A549 (cell line): Measurements from ENCODE around the gene TFCP2. TPM values are rescaled to one million over a fixed set of nuclear protein-coding genes. Genes with fewer than 3 reads are reported as not detected.

Experiments used
- ATAC-seq, 2 experiments: fragments of 200-7000 bp in 1 of 2; fragments of >200 bp in 1 of 2; cut with Nextera tagmentation in 1 of 2; cut with Tn5 transposase in 1 of 2; 3 replicates each; pipeline versions ENCODE4 v1.8.0 to v1.9.1; 2018 to 2020; ENCODE audit warnings: mild to moderate bottlenecking in 1 of 2, moderate library complexity in 1 of 2
- CTCF ChIA-PET: fragments of 300-600 bp; sonication (Branson Sonifier 250); formaldehyde crosslinking; extraction: SDS; loops from one replicate; lab custom pipeline; 2021; ENCODE audit warnings: antibody characterized with exemption, inconsistent platforms; lab: Yijun Ruan, JAX
- POLR2A ChIA-PET: fragments of 350-600 bp; formaldehyde crosslinking; extraction: SDS; loops from one replicate; lab custom pipeline; 2021; ENCODE audit warnings: antibody characterized with exemption, inconsistent platforms; lab: Yijun Ruan, JAX
- DNase-seq, 2 experiments: peaks; one replicate each; pipeline versions ENCODE4 v3.0.0 to v3.0.0-alpha.2; 2011 to 2016; ENCODE audit warnings: low read depth in 1 of 2, low spot score in 1 of 2
- FAIRE-seq: peaks from 2 replicates; lab custom pipeline; 2011; peaks lifted over from hg19 to GRCh38; lab: Jason Lieb, UNC
- H3K27ac ChIP-seq, 2 experiments: fragments of >200 bp; sonication (Bioruptor Twin); formaldehyde crosslinking; 3 replicates each; pipeline ENCODE4 v1.5.1; 2016 to 2017
- H3K4me1 ChIP-seq: fragments of >200 bp; sonication (Bioruptor Twin); formaldehyde crosslinking; 3 replicates; pipeline ENCODE4 v1.6.1; 2016
- H3K4me2 ChIP-seq: fragments of >200 bp; sonication (Bioruptor Twin); formaldehyde crosslinking; 3 replicates; pipeline ENCODE4 v1.6.1; 2016
- H3K4me3 ChIP-seq: fragments of >200 bp; sonication (Bioruptor Twin); formaldehyde crosslinking; 3 replicates; pipeline ENCODE4 v1.5.1; 2016
- H3K9me3 ChIP-seq: fragments of >200 bp; sonication (Bioruptor Twin); formaldehyde crosslinking; 3 replicates; pipeline ENCODE4 v1.6.1; 2016
- BHLHE40 ChIP-seq: IDR thresholded peaks from 2 replicates; pipeline ENCODE4 v1.6.1; 2012; ENCODE audit warnings: low read depth, low read length, inconsistent platforms
- CBX8 ChIP-seq: fragments of 200-600 bp; sonication (generic); IDR thresholded peaks from 2 replicates; pipeline ENCODE4 v1.6.1; 2016
- CTCF ChIP-seq: fragments of >200 bp; sonication (Bioruptor Twin); formaldehyde crosslinking; IDR thresholded peaks from 3 replicates; pipeline ENCODE4 v1.5.1; 2016
- EP300 ChIP-seq, 2 experiments: fragments of >200 bp; sonication (Bioruptor Twin); formaldehyde crosslinking; IDR thresholded peaks; 2 replicates in 1 of 2; 3 replicates in 1 of 2; pipeline ENCODE4 v1.6.1; 2016 to 2017
- FOSB ChIP-seq: fragments of 250-450 bp; sonication (Bioruptor Pico); IDR thresholded peaks from 2 replicates; pipeline ENCODE4 v1.5.0; 2020; ENCODE audit warnings: mild to moderate bottlenecking, moderate library complexity
- GATA3 ChIP-seq: IDR thresholded peaks from 2 replicates; pipeline ENCODE4 v1.6.1; 2012; ENCODE audit warnings: borderline replicate concordance
- HOXA7 ChIP-seq: fragments of 250-450 bp; sonication (Bioruptor Pico); IDR thresholded peaks from 2 replicates; pipeline ENCODE4 v1.5.0; 2020; ENCODE audit warnings: mild to moderate bottlenecking, moderate library complexity
- HOXB5 ChIP-seq: fragments of 250-450 bp; sonication (Bioruptor Pico); IDR thresholded peaks from 2 replicates; pipeline ENCODE4 v1.5.0; 2020; ENCODE audit warnings: mild to moderate bottlenecking, moderate library complexity
- JUN ChIP-seq, 2 experiments: fragments of >200 bp; sonication (Bioruptor Twin); formaldehyde crosslinking; IDR thresholded peaks; 2 replicates in 1 of 2; 3 replicates in 1 of 2; pipeline ENCODE4 v1.6.1; 2016 to 2017
- KDM1A ChIP-seq: fragments of 200-600 bp; sonication (generic); IDR thresholded peaks from 2 replicates; pipeline ENCODE4 v1.6.1; 2016; ENCODE audit warnings: low read depth, mild to moderate bottlenecking
- KDM5A ChIP-seq: fragments of 200-600 bp; sonication (generic); IDR thresholded peaks from 2 replicates; pipeline ENCODE4 v1.6.1; 2016; ENCODE audit warnings: antibody characterized with exemption, mild to moderate bottlenecking
- MAZ ChIP-seq: fragments of 150-350 bp; IDR thresholded peaks from 2 replicates; pipeline ENCODE4 v1.6.1; 2014; ENCODE audit warnings: antibody characterized with exemption, low read depth, low read length, borderline replicate concordance
- MYC ChIP-seq: IDR thresholded peaks from 2 replicates; pipeline ENCODE4 v1.6.1; 2012; ENCODE audit warnings: mild to moderate bottlenecking, inconsistent platforms, low read length, improper control_type of control experiment, borderline replicate concordance
- NFE2L2 ChIP-seq: fragments of 150-350 bp; conservative IDR thresholded peaks from 2 replicates; pipeline ENCODE4 v1.6.1; 2014; ENCODE audit warnings: low read length
- NPAS2 ChIP-seq: fragments of 250-450 bp; sonication (Bioruptor Pico); IDR thresholded peaks from 2 replicates; pipeline ENCODE4 v1.8.0; 2022; ENCODE audit warnings: mild to moderate bottlenecking, moderate library complexity, borderline replicate concordance
- PBX3 ChIP-seq: IDR thresholded peaks from 2 replicates; pipeline ENCODE4 v1.6.1; 2012
- PHF8 ChIP-seq: fragments of 200-600 bp; sonication (generic); IDR thresholded peaks from 2 replicates; pipeline ENCODE4 v1.6.1; 2016; ENCODE audit warnings: low read depth, mild to moderate bottlenecking, antibody characterized with exemption, moderate library complexity, borderline replicate concordance
- POLR2AphosphoS2 ChIP-seq: conservative IDR thresholded peaks from 2 replicates; pipeline ENCODE4 v1.6.1; 2012; ENCODE audit warnings: low read length, improper control_type of control experiment, inconsistent platforms
- RAD21 ChIP-seq, 2 experiments: fragments of >200 bp in 1 of 2; sonication (Bioruptor Twin) in 1 of 2; formaldehyde crosslinking in 1 of 2; IDR thresholded peaks in 1 of 2; conservative IDR thresholded peaks in 1 of 2; 2 replicates in 1 of 2; 3 replicates in 1 of 2; pipeline ENCODE4 v1.6.1; 2012 to 2018; ENCODE audit warnings: inconsistent platforms in 1 of 2
- SREBF2 ChIP-seq: fragments of 450-650 bp; IDR thresholded peaks from 2 replicates; pipeline ENCODE4 v1.6.1; 2014; ENCODE audit warnings: mild to moderate bottlenecking, moderate library complexity
- TFCP2L1 ChIP-seq: fragments of 250-450 bp; sonication (Bioruptor Pico); IDR thresholded peaks from 2 replicates; pipeline ENCODE4 v1.5.0; 2021; ENCODE audit warnings: mild to moderate bottlenecking
- USF2 ChIP-seq: fragments of 450-650 bp; IDR thresholded peaks from 2 replicates; pipeline ENCODE4 v1.6.1; 2014; ENCODE audit warnings: antibody characterized with exemption
- ZSCAN20 ChIP-seq: fragments of 250-450 bp; sonication (Bioruptor Pico); IDR thresholded peaks from 2 replicates; pipeline ENCODE4 v1.8.0; 2022; ENCODE audit warnings: mild to moderate bottlenecking, moderate library complexity
- WGBS: methylation state at CpG from one replicate; pipeline ENCODE4 v1.1.6; 2017; ENCODE audit errors: missing lambda C conversion rate; 5-methylcytosine and 5-hydroxymethylcytosine counted together
- polyA plus RNA-seq, 4 experiments: library from polyadenylated mRNA; depleted of rRNA in 3 of 4; stranded (reverse); fragments of >200 nt; fragmentation: RNase III in 1 of 4; extraction: RNeasy Plus Mini Kit Qiagen cat#74134 plus additional on column Dnase treatment in 1 of 4; gene quantifications; 2 replicates in 3 of 4; 3 replicates in 1 of 4; pipeline ENCODE4 v1.2.3, GENCODE V29; 2011 to 2017
- TF ChIP-seq, protein P1 (sequence below): fragments of 250-450 bp; sonication (Bioruptor Pico); IDR thresholded peaks from 2 replicates; pipeline ENCODE4 v1.5.0; 2021; ENCODE audit warnings: mild to moderate bottlenecking, moderate library complexity, borderline replicate concordance

Gene TFCP2
- polyA plus RNA-seq, 2 of the 4 experiments (the other 2 are of a cell fraction): 18.7 to 39.8 TPM

- TF ChIP-seq NFE2L2: no peak
- peak; percentile 79; the same call in 1 of the 2 replicates for TF ChIP-seq PBX3
- no peak for TF ChIP-seq POLR2AphosphoS2
- TF ChIP-seq EP300 (IDR thresholded peaks at IDR 0.05): no peak
- peak; percentile 99 for TF ChIP-seq PHF8
- TF ChIP-seq BHLHE40: no peak
- no peak for TF ChIP-seq FOSB
- no peak for TF ChIP-seq SREBF2
- no peak for TF ChIP-seq GATA3
- TF ChIP-seq KDM5A: no peak
- TF ChIP-seq CTCF: no peak
- TF ChIP-seq JUN (IDR thresholded peaks at IDR 0.05): peak; percentile 95 to 98; a peak in 4 of 5 replicates
- TF ChIP-seq HOXB5 (CRISPR knock-in tag): no peak
- TF ChIP-seq MYC: no peak
- no peak for TF ChIP-seq HOXA7
- TF ChIP-seq ZSCAN20 (CRISPR knock-in tag): no peak
- TF ChIP-seq CBX8: no peak
- TF ChIP-seq, protein P1, sequence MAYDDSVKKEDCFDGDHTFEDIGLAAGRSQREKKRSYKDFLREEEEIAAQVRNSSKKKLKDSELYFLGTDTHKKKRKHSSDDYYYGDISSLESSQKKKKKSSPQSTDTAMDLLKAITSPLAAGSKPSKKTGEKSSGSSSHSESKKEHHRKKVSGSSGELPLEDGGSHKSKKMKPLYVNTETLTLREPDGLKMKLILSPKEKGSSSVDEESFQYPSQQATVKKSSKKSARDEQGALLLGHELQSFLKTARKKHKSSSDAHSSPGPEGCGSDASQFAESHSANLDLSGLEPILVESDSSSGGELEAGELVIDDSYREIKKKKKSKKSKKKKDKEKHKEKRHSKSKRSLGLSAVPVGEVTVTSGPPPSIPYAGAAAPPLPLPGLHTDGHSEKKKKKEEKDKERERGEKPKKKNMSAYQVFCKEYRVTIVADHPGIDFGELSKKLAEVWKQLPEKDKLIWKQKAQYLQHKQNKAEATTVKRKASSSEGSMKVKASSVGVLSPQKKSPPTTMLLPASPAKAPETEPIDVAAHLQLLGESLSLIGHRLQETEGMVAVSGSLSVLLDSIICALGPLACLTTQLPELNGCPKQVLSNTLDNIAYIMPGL (CRISPR knock-in tag): no peak
- TF ChIP-seq USF2: no peak
- TF ChIP-seq KDM1A: no peak
- TF ChIP-seq MAZ: peak; percentile 33; the same call in 1 of the 2 replicates
- 0 out of 5 replicates have a peak, but pooled peaks of 1 of the 2 experiments have one; percentile 15 for TF ChIP-seq RAD21 (conservative IDR thresholded peaks at IDR 0.05 in 1 of 2, IDR thresholded peaks at IDR 0.05 in 1 of 2)
These were observed 89.7 kb downstream of the TFCP2 start, which contains the start of gene CSRNP2 (continued) for GRCh38 chr12:51083126-51083833.

- peak overlapping the region; percentile 89 for H3K4me2 ChIP-seq
- H3K4me3 ChIP-seq: peak overlapping the region; percentile 98
- no peaks in the 10 kb centered on the region for H3K9me3 ChIP-seq
- peak; percentile 52; the same call in 1 of the 2 replicates for TF ChIP-seq TFCP2L1 (CRISPR knock-in tag)
- TF ChIP-seq NPAS2 (CRISPR knock-in tag): no peak
- CTCF ChIA-PET: no interaction called here
- FAIRE-seq (no peak), DNase-seq (peak; percentile 20 to 52), ATAC-seq (peak; percentile 54 to 55)
- H3K27ac ChIP-seq: peak overlapping the region; percentile 96 to 97
- POLR2A ChIA-PET: interaction anchor here (0.6 to 2.5 kb wide), 27 partner anchors 9 to 1046 kb away, joined by 3 to 28 read pairs (median 6); partner anchors contain the start of genes DAZAP2, POU6F1, SLC11A2 and TFCP2
- H3K4me1 ChIP-seq: peaks cover 11% of the 10 kb centered on the region; the same call in 2 of the 3 replicates
- WGBS: 5% methylated on average over 18 of the region's 18 CpGs
These were observed 90.3 kb downstream of the TFCP2 start for GRCh38 chr12:51082561-51083125.
